OCI-LY1 (cell line): Measurements from ENCODE around the gene FOXC1.

Source experiments
- H2AFZ ChIP-seq: fragments of 200-600 bp; sonication (generic), shearing (Covaris generic); 2 replicates; pipeline ENCODE4 v1.6.0; 2014; ENCODE audit warnings: antibody characterized with exemption, mild to moderate bottlenecking, low read length
- H3F3A ChIP-seq: fragments of 200-600 bp; sonication (generic), shearing (Covaris generic); 2 replicates; pipeline ENCODE4 v1.6.0; 2014; ENCODE audit warnings: mild to moderate bottlenecking, antibody characterized with exemption, low read length, moderate library complexity; ENCODE audit not compliant: insufficient read depth
- H3K27ac ChIP-seq: fragments of 200-600 bp; sonication (generic); 2 replicates; pipeline ENCODE4 v1.5.1; 2014; ENCODE audit warnings: low read length, mixed run types, mild to moderate bottlenecking, low read depth; ENCODE audit not compliant: poor library complexity, severe bottlenecking
- H3K27me3 ChIP-seq: fragments of 200-600 bp; sonication (generic); 2 replicates; pipeline ENCODE4 v1.6.0; 2014; ENCODE audit warnings: antibody characterized with exemption, mild to moderate bottlenecking, low read length, moderate library complexity; ENCODE audit not compliant: insufficient read depth
- H3K36me3 ChIP-seq: fragments of 200-600 bp; sonication (generic); 2 replicates; pipeline ENCODE4 v1.6.1; 2014; ENCODE audit warnings: mild to moderate bottlenecking, antibody characterized with exemption, low read length, moderate library complexity, mixed read lengths; ENCODE audit not compliant: insufficient read depth
- H3K4me1 ChIP-seq: fragments of 200-600 bp; sonication (generic); 2 replicates; pipeline ENCODE4 v1.5.1; 2014; ENCODE audit warnings: mild to moderate bottlenecking, low read length, moderate library complexity; ENCODE audit not compliant: insufficient read depth, severe bottlenecking
- H3K4me2 ChIP-seq: fragments of 200-600 bp; sonication (generic), shearing (Covaris generic); 2 replicates; pipeline ENCODE4 v1.6.1; 2014; ENCODE audit warnings: low read length
- H3K4me3 ChIP-seq: fragments of 200-600 bp; sonication (generic); 2 replicates; pipeline ENCODE4 v1.5.1; 2014; ENCODE audit warnings: low read length, low read depth, mild to moderate bottlenecking, mixed read lengths; ENCODE audit not compliant: poor library complexity, severe bottlenecking
- H3K79me2 ChIP-seq: fragments of 200-600 bp; shearing (Covaris generic); 2 replicates; pipeline ENCODE4 v1.6.1; 2016; ENCODE audit warnings: mixed run types, low read length, mixed read lengths; ENCODE audit not compliant: insufficient read depth
- H3K9ac ChIP-seq: fragments of 200-600 bp; sonication (generic), shearing (Covaris generic); 2 replicates; pipeline ENCODE4 v1.6.1; 2014; ENCODE audit warnings: mild to moderate bottlenecking, low read length, mixed read lengths
- H3K9me2 ChIP-seq: fragments of 200-600 bp; sonication (generic), shearing (Covaris generic); 2 replicates; pipeline ENCODE4 v1.6.1; 2014; ENCODE audit warnings: low read depth, mild to moderate bottlenecking, low read length, mixed read lengths
- H3K9me3 ChIP-seq: fragments of 200-600 bp; shearing (Covaris generic); 2 replicates; pipeline ENCODE4 v1.6.1; 2014; ENCODE audit warnings: low read length, mixed read lengths
- H4K20me1 ChIP-seq: fragments of 200-600 bp; sonication (generic), shearing (Covaris generic); 2 replicates; pipeline ENCODE4 v1.6.0; 2016; ENCODE audit warnings: mild to moderate bottlenecking, low read length; ENCODE audit not compliant: insufficient read depth
- EZH2 ChIP-seq: fragments of 200-600 bp; sonication (generic), shearing (Covaris generic); IDR thresholded peaks from 2 replicates; pipeline ENCODE4 v1.8.0; 2017; ENCODE audit warnings: borderline replicate concordance, mixed run types, mild to moderate bottlenecking, antibody characterized with exemption, low read length, moderate library complexity, mixed read lengths
- TF ChIP-seq, protein P1 (sequence below): fragments of 200-600 bp; sonication (generic), shearing (Covaris generic); IDR thresholded peaks from 2 replicates; pipeline ENCODE4 v1.5.1; 2017; ENCODE audit warnings: mild to moderate bottlenecking, antibody characterized with exemption, low read length, moderate library complexity, mixed read lengths

Gene FOXC1

DNA sequence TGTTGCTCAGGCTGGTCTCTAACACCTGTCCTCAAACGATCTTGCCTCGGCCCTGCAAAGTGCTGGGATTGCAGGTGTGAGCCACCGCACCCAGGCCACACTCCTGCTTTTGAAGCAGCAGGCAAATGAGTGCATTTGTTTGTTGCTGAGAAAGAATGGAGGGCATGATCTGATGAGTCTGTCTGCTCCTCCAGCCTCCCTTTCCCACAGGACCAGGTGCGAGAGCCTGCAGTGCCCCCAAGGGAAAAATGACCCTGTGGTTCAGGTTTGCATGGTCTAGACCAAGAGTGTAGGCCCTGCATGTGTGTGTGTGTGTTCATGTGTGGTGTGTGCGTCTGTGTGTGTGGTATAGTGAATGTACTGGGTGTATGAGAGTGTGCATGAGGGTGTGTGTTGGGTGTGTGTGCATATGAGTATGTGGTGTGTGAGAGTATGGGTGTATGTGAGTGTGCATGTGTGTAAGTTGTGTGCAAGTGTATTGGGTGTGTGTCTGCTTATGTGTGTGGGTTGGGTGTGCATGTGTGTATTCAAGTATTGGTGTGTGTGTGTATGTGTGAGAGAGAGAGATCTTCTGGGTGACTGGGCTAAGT, 22.8 kb upstream of the FOXC1 start:
- no peak overlapping the region for H2AFZ ChIP-seq

GRCh38 chr6:1587546-1587945, 22.2 kb upstream of the FOXC1 start:
- no peaks in the 10 kb centered on the region for H3K4me1 ChIP-seq
- H3K27ac ChIP-seq, result no peak overlapping the region
- peaks cover 10% of the 10 kb centered on the region for H3K27me3 ChIP-seq
- H4K20me1 ChIP-seq, result no peaks in the 10 kb centered on the region
- no peaks in the 10 kb centered on the region for H3K36me3 ChIP-seq
- no peak overlapping the region for H3K4me2 ChIP-seq
- no peaks in the 10 kb centered on the region for H3K79me2 ChIP-seq
- no peak for TF ChIP-seq EZH2
- TF ChIP-seq, protein P1, sequence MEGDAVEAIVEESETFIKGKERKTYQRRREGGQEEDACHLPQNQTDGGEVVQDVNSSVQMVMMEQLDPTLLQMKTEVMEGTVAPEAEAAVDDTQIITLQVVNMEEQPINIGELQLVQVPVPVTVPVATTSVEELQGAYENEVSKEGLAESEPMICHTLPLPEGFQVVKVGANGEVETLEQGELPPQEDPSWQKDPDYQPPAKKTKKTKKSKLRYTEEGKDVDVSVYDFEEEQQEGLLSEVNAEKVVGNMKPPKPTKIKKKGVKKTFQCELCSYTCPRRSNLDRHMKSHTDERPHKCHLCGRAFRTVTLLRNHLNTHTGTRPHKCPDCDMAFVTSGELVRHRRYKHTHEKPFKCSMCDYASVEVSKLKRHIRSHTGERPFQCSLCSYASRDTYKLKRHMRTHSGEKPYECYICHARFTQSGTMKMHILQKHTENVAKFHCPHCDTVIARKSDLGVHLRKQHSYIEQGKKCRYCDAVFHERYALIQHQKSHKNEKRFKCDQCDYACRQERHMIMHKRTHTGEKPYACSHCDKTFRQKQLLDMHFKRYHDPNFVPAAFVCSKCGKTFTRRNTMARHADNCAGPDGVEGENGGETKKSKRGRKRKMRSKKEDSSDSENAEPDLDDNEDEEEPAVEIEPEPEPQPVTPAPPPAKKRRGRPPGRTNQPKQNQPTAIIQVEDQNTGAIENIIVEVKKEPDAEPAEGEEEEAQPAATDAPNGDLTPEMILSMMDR, result no peak
- no peak overlapping the region for H3K4me3 ChIP-seq
- no peaks in the 10 kb centered on the region for H3K9me3 ChIP-seq
- no peaks in the 10 kb centered on the region for H3K9me2 ChIP-seq
- H3K9ac ChIP-seq, result no peak overlapping the region
- no peaks in the 10 kb centered on the region for H3F3A ChIP-seq
- no peak overlapping the region for H2AFZ ChIP-seq

More for the DNA sequence above, 22.8 kb upstream of the FOXC1 start:
- H3K27ac ChIP-seq, result no peak overlapping the region
- no peak overlapping the region for H3K4me3 ChIP-seq
- no peak overlapping the region for H3K9ac ChIP-seq
- H3K4me1 ChIP-seq, result no peaks in the 10 kb centered on the region
- H3K9me2 ChIP-seq, result no peaks in the 10 kb centered on the region
- H3K4me2 ChIP-seq, result no peak overlapping the region
- peaks cover 10% of the 10 kb centered on the region for H3K27me3 ChIP-seq
- no peaks in the 10 kb centered on the region for H4K20me1 ChIP-seq
- H3K36me3 ChIP-seq, result no peaks in the 10 kb centered on the region
- TF ChIP-seq EZH2, result no peak
- TF ChIP-seq, protein P1, result no peak
- no peaks in the 10 kb centered on the region for H3F3A ChIP-seq
- H3K79me2 ChIP-seq, result no peaks in the 10 kb centered on the region
- no peaks in the 10 kb centered on the region for H3K9me3 ChIP-seq

- no peak overlapping the region for H2AFZ ChIP-seq
- peaks cover 10% of the 10 kb centered on the region for H3K27me3 ChIP-seq
- H3K79me2 ChIP-seq, result no peaks in the 10 kb centered on the region
- no peak overlapping the region for H3K4me3 ChIP-seq
- H4K20me1 ChIP-seq, result no peaks in the 10 kb centered on the region
- H3K4me1 ChIP-seq, result no peaks in the 10 kb centered on the region
- no peaks in the 10 kb centered on the region for H3K36me3 ChIP-seq
- no peak overlapping the region for H3K27ac ChIP-seq
- H3F3A ChIP-seq, result no peaks in the 10 kb centered on the region
- no peak overlapping the region for H3K4me2 ChIP-seq
- TF ChIP-seq EZH2, result no peak
- TF ChIP-seq, protein P1, result no peak
- no peaks in the 10 kb centered on the region for H3K9me3 ChIP-seq
- H3K9me2 ChIP-seq, result no peaks in the 10 kb centered on the region
- no peak overlapping the region for H3K9ac ChIP-seq
Observed at GRCh38 chr6:1587977-1588376, 21.7 kb upstream of the FOXC1 start.
